ENCODE data around the gene IMMP2L. TPM values are rescaled to one million over a fixed set of nuclear protein-coding genes. Genes with fewer than 3 reads are reported as not detected.

Gene IMMP2L
- total and polyA plus RNA-seq, 7 donors: 9.3 to 43.0 (median 19.2) TPM

GRCh38 chr7:110974441-110974840 lies 587.9 kb downstream of the IMMP2L start:
- intact Hi-C loops (cut with DNase I): no loop called here
- no peak for DNase-seq
- Histone ChIP-seq H3K27me3 (ENCODE audit: insufficient read depth in 3 of 3, low read length in 2 of 3) (no peaks in the 10 kb centered on the region), H3K36me3 (ENCODE audit: insufficient read depth in 1 of 2, low read depth in 1 of 2) (no peaks in the 10 kb centered on the region), H3K9me3 (no peaks in the 10 kb centered on the region), H3K4me1 (no peaks in the 10 kb centered on the region), H3K4me3 (no peak overlapping the region), H3K27ac (no peak overlapping the region)
- TF ChIP-seq, protein P1, sequence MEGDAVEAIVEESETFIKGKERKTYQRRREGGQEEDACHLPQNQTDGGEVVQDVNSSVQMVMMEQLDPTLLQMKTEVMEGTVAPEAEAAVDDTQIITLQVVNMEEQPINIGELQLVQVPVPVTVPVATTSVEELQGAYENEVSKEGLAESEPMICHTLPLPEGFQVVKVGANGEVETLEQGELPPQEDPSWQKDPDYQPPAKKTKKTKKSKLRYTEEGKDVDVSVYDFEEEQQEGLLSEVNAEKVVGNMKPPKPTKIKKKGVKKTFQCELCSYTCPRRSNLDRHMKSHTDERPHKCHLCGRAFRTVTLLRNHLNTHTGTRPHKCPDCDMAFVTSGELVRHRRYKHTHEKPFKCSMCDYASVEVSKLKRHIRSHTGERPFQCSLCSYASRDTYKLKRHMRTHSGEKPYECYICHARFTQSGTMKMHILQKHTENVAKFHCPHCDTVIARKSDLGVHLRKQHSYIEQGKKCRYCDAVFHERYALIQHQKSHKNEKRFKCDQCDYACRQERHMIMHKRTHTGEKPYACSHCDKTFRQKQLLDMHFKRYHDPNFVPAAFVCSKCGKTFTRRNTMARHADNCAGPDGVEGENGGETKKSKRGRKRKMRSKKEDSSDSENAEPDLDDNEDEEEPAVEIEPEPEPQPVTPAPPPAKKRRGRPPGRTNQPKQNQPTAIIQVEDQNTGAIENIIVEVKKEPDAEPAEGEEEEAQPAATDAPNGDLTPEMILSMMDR (IDR thresholded peaks at IDR 0.05): no peak
- no peak for ATAC-seq
- WGBS, 3 donors: 84 to 87% (median 85%) methylated on average over 3 of the region's 3 CpGs

DNA sequence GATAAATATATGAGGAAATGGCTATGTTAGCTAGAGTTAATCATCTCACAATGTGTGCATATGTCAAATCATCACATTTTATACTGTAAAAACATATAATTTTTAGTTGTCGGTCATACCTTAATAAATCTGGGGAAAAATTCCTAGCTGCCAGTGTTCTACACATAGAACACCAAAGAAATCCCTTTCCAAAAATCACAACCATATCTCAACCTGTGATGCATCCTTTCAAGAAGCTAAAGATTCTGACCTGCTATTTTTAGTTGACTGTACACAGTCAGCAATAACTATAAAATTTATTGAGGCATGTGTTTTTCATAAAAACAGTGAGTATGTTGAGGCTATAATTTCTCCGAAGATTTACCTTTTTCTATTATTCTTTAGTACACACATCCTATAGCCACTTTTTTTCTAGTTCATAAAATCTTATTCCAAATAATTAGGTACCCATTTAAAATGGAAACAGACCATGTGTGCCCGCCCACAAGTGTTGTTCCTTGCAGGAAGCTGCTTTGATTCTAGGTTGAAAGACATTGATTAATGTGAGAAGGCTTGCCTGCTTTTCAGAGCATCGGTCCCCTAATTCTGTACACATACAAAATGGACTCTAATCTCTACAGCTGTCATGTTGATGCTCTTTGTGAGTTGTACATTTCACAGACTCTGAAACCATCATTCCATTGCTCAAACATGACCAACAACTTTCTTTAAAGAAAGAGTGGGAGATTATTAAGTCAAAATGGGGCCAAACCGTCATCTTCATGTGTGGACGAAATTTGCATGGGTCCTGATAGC lies 588.9 kb downstream of the IMMP2L start:
- Histone ChIP-seq H3K9me3 (no peaks in the 10 kb centered on the region), H3K27ac (no peak overlapping the region), H3K4me1 (no peaks in the 10 kb centered on the region), H3K36me3 (ENCODE audit: insufficient read depth in 1 of 2, low read depth in 1 of 2) (no peaks in the 10 kb centered on the region), H3K4me3 (no peak overlapping the region), H3K27me3 (ENCODE audit: insufficient read depth in 3 of 3, low read length in 2 of 3) (no peaks in the 10 kb centered on the region)
- 88 to 90% (median 90%) methylated on average over 6 of the region's 6 CpGs for WGBS, 3 donors
- ATAC-seq (no peak), DNase-seq (no peak)
- intact Hi-C loops (cut with DNase I): no loop called here
- TF ChIP-seq, protein P1 (IDR thresholded peaks at IDR 0.05): no peak

- no peak overlapping the region for H3K4me3 ChIP-seq
- H3K4me1 ChIP-seq: no peaks in the 10 kb centered on the region
- DNase-seq (no peak), ATAC-seq (no peak)
- WGBS, 3 donors: 60 to 74% (median 66%) methylated on average over 6 of the region's 6 CpGs
- intact Hi-C loops (cut with DNase I): no loop called here
- H3K36me3 ChIP-seq (ENCODE audit: insufficient read depth in 1 of 2, low read depth in 1 of 2): no peaks in the 10 kb centered on the region
- TF ChIP-seq, protein P1 (IDR thresholded peaks at IDR 0.05): no peak
- no peak overlapping the region for H3K27ac ChIP-seq
- H3K27me3 ChIP-seq (ENCODE audit: insufficient read depth in 3 of 3, low read length in 2 of 3): no peaks in the 10 kb centered on the region
- H3K9me3 ChIP-seq: no peaks in the 10 kb centered on the region
Measured at GRCh38 chr7:110964775-110965174, 597.5 kb downstream of the IMMP2L start.

DNA sequence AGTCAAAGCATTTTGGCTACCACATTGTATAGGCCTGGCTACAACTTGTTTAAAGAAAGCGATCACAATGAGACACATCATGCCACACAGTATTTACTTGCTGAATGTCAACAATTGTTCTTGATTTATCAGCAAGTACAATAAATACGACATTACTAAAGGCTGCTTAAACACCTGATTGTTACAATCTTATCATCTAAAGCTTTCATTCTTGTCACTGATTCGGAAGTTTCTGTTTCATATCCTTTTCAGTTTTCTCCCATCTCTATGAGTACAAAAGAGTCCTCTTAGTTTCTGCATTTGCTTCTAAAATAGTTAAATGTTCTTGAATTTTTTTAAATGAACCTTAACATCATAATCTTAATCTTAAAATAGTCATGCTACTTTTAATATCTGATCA lies 599.5 kb downstream of the IMMP2L start:
- no peaks in the 10 kb centered on the region for H3K27me3 ChIP-seq (ENCODE audit: insufficient read depth in 3 of 3, low read length in 2 of 3)
- DNase-seq (no peak), ATAC-seq (no peak)
- no peaks in the 10 kb centered on the region for H3K4me1 ChIP-seq
- intact Hi-C loops (cut with DNase I): loop anchor here in 1 of 2 donors (2.0 kb wide), 1 partner anchor 40 kb away; no protein-coding TSS in a partner anchor
- H3K4me3 ChIP-seq: no peak overlapping the region
- no peaks in the 10 kb centered on the region for H3K9me3 ChIP-seq
- no peaks in the 10 kb centered on the region for H3K36me3 ChIP-seq (ENCODE audit: insufficient read depth in 1 of 2, low read depth in 1 of 2)
- H3K27ac ChIP-seq: no peak overlapping the region
- TF ChIP-seq, protein P1 (IDR thresholded peaks at IDR 0.05): no peak
- WGBS, 3 donors: 92 to 95% (median 93%) methylated on average over 3 of the region's 3 CpGs

All from psoas muscle (tissue), 8 donors.